HG03139 (cell line): ENCODE data around the gene GUCY2D.
"Not testable (repeated sequence)": the region's sequence is repeated elsewhere in the genome, so short reads cannot be mapped to it uniquely, and the experiment has no call there.

Experiments used
- ATAC-seq: cut with Tn5 transposase; IDR thresholded peaks from one replicate; pipeline ENCODE4 v1.9.1; 2021; ENCODE audit not compliant: unreplicated experiment

Gene GUCY2D

GRCh38 chr17:8041249-8041928 is 39.0 kb downstream of the GUCY2D start:
- ATAC-seq = no peak

GRCh38 chr17:8041979-8042378 is 39.6 kb downstream of the GUCY2D start:
- no peak for ATAC-seq

- no peak for ATAC-seq
These were observed 42.7 kb downstream of the GUCY2D start for GRCh38 chr17:8044819-8045810.

- no peak for ATAC-seq
These were observed 44.0 kb downstream of the GUCY2D start for GRCh38 chr17:8046306-8046928.

- no peak for ATAC-seq
These were observed 44.7 kb downstream of the GUCY2D start for GRCh38 chr17:8046929-8047768.

GRCh38 chr17:8047769-8048110 is 45.3 kb downstream of the GUCY2D start:
- no peak for ATAC-seq

GRCh38 chr17:8048236-8048635 is 45.8 kb downstream of the GUCY2D start:
- no peak for ATAC-seq

- no peak for ATAC-seq
These were observed 46.3 kb downstream of the GUCY2D start for GRCh38 chr17:8048736-8049135.

- no peak for ATAC-seq
These were observed 49.4 kb downstream of the GUCY2D start for GRCh38 chr17:8051831-8052230.

- no peak for ATAC-seq
These were observed 50.1 kb downstream of the GUCY2D start for GRCh38 chr17:8052256-8053252.

GRCh38 chr17:8053600-8053999 is 51.2 kb downstream of the GUCY2D start:
- no peak for ATAC-seq

GRCh38 chr17:8055851-8056231 is 53.4 kb downstream of the GUCY2D start:
- no peak for ATAC-seq

- no peak for ATAC-seq
These were observed 54.0 kb downstream of the GUCY2D start for GRCh38 chr17:8056232-8056975.

GRCh38 chr17:8056976-8057625 is 54.7 kb downstream of the GUCY2D start:
- ATAC-seq = no peak

- ATAC-seq = no peak
These were observed 55.3 kb downstream of the GUCY2D start for GRCh38 chr17:8057691-8058114.

GRCh38 chr17:8059131-8059530 is 56.7 kb downstream of the GUCY2D start:
- ATAC-seq = no peak

GRCh38 chr17:8060274-8060673 is 57.9 kb downstream of the GUCY2D start:
- ATAC-seq = no peak

- ATAC-seq = not testable (repeated sequence)
These were observed 59.4 kb downstream of the GUCY2D start for GRCh38 chr17:8061851-8062250.
